Lower lobe of right lung (tissue), 2 donors: ENCODE results near the gene TBKBP1. TPM values are rescaled to one million over a fixed set of nuclear protein-coding genes. Genes with fewer than 3 reads are reported as not detected.
"Not testable (repeated sequence)": the region's sequence is repeated elsewhere in the genome, so short reads cannot be mapped to it uniquely, and the experiment has no call there.

Experiments
- ATAC-seq, 2 donors: fragments of 200-7000 bp; cut with Tn5 transposase; one replicate each; pipeline ENCODE4 v1.9.1; 2020 to 2022; ENCODE audit warnings: mild to moderate bottlenecking in 2 of 2, moderate library complexity in 2 of 2
- DNase-seq: peaks from one replicate; pipeline ENCODE4 v3.0.0-alpha.2; 2020
- H3K27ac ChIP-seq: fragments of 200-600 bp; one replicate; pipeline ENCODE4 v1.8.0; 2022
- H3K27me3 ChIP-seq: fragments of 200-600 bp; one replicate; pipeline ENCODE4 v1.8.0; 2022; ENCODE audit warnings: low read depth
- H3K36me3 ChIP-seq: fragments of 200-600 bp; one replicate; pipeline ENCODE4 v1.8.0; 2022; ENCODE audit warnings: mild to moderate bottlenecking
- H3K4me1 ChIP-seq: fragments of 200-600 bp; one replicate; pipeline ENCODE4 v1.8.0; 2022
- H3K4me3 ChIP-seq: fragments of 200-600 bp; one replicate; pipeline ENCODE4 v1.8.0; 2022; ENCODE audit warnings: mild to moderate bottlenecking
- H3K9me3 ChIP-seq: fragments of 200-600 bp; one replicate; pipeline ENCODE4 v1.8.0; 2022
- intact Hi-C: fragments of 100-400 bp; cut with DNase I; formaldehyde crosslinking; loops from one replicate; pipeline ENCODE4 v1.11.0; 2022
- total RNA-seq: library from RNA; stranded (reverse); fragmentation: NEBNext Ultra II Directional; extraction: Animal tissue kit (Norgen Biotek cat#: 25700); gene quantifications from one replicate; pipeline ENCODE4 v1.2.1, GENCODE V29; 2021
- TF ChIP-seq, protein P1 (sequence below): fragments of 200-600 bp; IDR thresholded peaks from one replicate; pipeline ENCODE4 v1.8.0; 2022; ENCODE audit warnings: antibody characterized with exemption, mild to moderate bottlenecking
- donor health status: DM: no; HTN: yes; CAD: no; lungs with severe emphysema.

Gene TBKBP1
- total RNA-seq, 1 donor from 2014 or later: 8.3 TPM

DNA sequence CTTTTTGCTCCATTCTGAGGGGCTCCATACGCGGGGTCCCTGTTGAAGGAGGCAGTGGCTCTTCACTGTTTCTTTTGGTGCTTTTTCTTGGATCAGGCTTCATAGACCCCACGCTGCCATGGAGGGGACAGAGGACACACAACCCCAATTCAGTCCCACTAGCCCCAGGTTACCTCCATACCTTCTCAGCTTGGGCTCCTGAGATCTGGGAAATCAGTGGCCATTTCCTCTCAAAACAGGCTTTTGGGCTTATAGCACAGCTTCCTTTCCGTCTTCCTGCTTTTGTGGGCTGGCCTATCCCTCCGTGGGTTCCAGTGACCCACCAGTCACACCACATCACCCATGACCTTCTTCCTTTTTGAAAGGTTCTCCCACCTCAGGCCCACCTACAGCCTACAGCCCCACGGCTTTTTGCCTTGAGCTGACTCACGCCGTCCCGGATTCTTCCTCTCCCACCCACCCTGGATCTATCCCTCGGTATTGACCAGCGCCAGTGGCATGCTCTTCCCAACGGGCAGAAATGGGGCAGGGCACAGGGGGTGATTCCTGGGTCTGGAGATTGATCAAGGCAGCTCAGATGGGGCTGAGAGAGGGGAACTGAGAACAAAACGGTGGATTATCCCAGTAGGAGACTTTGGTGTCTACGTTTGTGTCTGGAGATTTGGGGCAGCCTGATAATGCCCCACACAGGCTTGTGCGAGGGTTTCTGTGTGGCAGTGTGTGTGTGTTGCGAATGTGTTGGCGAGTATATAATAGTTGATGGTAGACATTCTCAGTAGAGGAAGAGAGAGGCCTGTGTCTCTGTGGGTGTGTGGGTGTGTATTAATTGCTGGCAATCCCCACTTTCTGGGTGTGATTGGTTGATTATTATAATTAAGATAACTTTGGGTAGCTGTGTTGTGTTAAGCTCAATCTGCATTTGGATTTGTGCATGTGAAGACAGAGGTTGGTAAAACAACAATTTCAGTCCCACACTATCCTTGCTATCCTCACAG is 42.8 kb downstream of the TBKBP1 start:
- DNase-seq (no peak), ATAC-seq (no peak)
- intact Hi-C loops: no loop called here
- H3K36me3 ChIP-seq: no peaks in the 10 kb centered on the region
- H3K9me3 ChIP-seq: no peaks in the 10 kb centered on the region
- peaks cover 19% of the 10 kb centered on the region for H3K4me1 ChIP-seq
- peaks cover 35% of the 10 kb centered on the region for H3K27me3 ChIP-seq
- H3K27ac ChIP-seq: no peak overlapping the region
- H3K4me3 ChIP-seq: no peak overlapping the region
- TF ChIP-seq, protein P1, sequence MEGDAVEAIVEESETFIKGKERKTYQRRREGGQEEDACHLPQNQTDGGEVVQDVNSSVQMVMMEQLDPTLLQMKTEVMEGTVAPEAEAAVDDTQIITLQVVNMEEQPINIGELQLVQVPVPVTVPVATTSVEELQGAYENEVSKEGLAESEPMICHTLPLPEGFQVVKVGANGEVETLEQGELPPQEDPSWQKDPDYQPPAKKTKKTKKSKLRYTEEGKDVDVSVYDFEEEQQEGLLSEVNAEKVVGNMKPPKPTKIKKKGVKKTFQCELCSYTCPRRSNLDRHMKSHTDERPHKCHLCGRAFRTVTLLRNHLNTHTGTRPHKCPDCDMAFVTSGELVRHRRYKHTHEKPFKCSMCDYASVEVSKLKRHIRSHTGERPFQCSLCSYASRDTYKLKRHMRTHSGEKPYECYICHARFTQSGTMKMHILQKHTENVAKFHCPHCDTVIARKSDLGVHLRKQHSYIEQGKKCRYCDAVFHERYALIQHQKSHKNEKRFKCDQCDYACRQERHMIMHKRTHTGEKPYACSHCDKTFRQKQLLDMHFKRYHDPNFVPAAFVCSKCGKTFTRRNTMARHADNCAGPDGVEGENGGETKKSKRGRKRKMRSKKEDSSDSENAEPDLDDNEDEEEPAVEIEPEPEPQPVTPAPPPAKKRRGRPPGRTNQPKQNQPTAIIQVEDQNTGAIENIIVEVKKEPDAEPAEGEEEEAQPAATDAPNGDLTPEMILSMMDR: no peak

DNA sequence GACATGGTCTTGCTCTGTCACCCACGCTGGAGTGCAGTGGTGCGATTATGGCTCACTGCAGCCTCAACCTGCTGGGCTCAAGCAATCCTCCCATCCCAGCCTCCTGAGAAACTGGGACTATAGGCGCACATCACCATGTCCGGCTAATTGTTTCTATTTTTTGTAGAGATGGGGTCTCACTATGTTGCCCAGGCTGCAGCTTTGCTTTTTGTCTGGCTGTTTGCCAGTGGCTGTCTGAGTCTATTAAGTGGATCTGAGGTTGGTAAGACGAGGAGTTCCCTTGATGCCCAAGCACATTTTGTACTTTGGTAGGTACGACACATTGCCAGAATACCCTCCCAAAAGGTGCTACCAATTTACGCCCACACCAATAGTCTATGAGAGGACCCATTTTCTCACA is 44.2 kb downstream of the TBKBP1 start:
- TF ChIP-seq, protein P1: no peak
- Histone ChIP-seq H3K4me3 (no peak overlapping the region), H3K27ac (no peak overlapping the region), H3K36me3 (no peaks in the 10 kb centered on the region), H3K27me3 (peaks cover 30% of the 10 kb centered on the region), H3K4me1 (peaks cover 8% of the 10 kb centered on the region), H3K9me3 (no peaks in the 10 kb centered on the region)
- DNase-seq (no peak), ATAC-seq (no peak)
- intact Hi-C loops: no loop called here

DNA sequence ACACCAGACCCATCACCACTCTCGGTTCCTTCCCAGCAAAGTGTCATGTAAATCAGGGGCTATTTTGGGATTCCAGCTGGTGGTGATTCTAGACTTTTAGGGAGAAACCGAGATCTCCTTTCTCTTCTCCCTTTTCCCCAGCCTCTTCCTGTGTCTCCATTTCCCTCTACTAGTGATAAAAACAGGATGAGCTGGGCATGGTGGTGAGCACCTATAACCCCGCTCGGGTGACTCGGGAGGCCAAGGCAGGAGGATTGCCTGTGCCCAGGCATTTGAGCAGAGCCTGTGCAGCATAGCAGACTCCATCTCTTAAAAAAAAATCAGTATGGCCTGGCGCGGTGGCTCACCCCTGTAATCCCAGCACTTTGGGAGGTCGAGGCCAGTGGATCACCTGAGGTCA is 45.2 kb downstream of the TBKBP1 start:
- peaks cover 30% of the 10 kb centered on the region for H3K27me3 ChIP-seq

DNA sequence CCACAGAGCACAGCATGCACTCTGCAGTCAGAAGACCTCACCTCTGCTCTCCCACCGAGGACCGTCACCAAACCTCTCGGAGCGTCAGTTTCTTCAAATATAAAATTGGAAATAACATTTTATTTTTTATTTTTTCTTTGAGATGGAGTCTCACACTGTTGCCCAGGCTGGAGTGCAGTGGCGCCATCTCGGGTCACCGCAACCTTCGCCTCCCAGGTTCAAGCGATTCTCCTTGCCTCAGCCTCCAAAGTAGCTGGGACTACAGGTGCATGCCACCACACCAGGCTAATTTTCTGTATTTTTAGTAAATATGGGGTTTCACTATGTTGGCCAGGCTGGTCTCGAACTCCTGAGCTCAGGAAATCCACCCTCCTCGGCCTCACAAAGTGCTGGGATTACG is 46.0 kb downstream of the TBKBP1 start:
- H3K27me3 ChIP-seq: peaks cover 32% of the 10 kb centered on the region
- ATAC-seq, DNase-seq, H3K27ac ChIP-seq, H3K4me3 ChIP-seq, H3K36me3 ChIP-seq, intact Hi-C loops, H3K4me1 ChIP-seq, H3K9me3 ChIP-seq: not testable (repeated sequence)

More for the DNA sequence above, 45.2 kb downstream of the TBKBP1 start:
- no peak overlapping the region for H3K27ac ChIP-seq
- TF ChIP-seq, protein P1: no peak
- no peak for DNase-seq
- intact Hi-C loops: no loop called here
- ATAC-seq: no peak
- H3K4me1 ChIP-seq: no peaks in the 10 kb centered on the region
- no peaks in the 10 kb centered on the region for H3K36me3 ChIP-seq
- H3K4me3 ChIP-seq: no peak overlapping the region
- H3K9me3 ChIP-seq: no peaks in the 10 kb centered on the region

DNA sequence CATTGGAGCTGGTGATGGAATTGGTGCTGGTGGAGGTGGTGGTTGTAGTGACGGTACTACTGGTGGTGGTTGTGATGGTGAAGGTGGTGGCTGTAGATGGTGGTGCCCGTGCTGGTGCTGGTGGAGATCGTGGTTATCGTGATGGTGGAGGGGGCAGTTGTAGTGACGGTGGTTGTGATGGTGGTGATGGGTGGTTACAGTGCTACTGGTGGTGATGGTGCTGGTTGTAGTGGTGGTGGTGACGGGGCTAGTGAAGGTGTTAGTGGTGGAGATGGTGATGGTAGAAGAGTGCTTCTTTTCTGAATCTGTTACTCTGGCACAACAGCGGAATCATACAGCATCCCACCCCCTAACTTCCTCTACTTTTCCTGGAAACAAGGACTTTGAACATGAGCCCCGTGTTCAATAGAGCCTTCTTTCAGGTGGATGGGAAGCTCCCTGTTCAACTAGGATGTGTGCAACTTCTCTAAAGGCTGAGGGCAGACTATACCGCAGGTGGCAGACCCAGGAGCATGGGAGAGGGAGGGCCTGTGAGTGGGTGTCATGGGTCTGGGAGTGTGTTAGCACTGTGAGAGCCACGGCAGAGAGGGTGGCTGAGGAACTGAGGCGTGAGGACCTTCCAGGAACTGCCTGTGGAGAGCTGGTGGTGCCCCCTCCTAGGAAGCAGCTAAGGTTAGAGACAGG is 47.3 kb downstream of the TBKBP1 start:
- DNase-seq (no peak), ATAC-seq (no peak)
- Histone ChIP-seq H3K27me3 (peaks cover 37% of the 10 kb centered on the region), H3K9me3 (no peaks in the 10 kb centered on the region), H3K36me3 (no peaks in the 10 kb centered on the region), H3K27ac (no peak overlapping the region), H3K4me1 (no peaks in the 10 kb centered on the region), H3K4me3 (no peak overlapping the region)
- intact Hi-C loops: no loop called here
- TF ChIP-seq, protein P1: no peak

DNA sequence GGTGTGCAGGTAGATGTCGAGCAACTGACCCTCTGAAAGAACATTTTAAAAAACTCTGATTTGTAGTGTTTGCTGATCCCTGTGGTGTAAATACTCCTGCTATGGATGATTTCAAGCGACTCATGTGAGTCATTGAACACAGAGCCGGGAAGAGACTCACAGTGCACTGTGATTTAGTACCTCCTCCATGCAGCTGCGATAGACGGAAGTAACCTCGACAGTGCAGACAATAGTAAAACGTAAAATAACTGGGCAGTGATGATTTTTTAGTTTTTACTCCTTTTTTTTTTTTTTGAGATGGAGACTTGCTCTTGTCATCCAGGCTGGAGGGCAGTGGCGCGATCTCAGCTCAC is 47.8 kb downstream of the TBKBP1 start:
- Histone ChIP-seq H3K27ac (no peak overlapping the region), H3K27me3 (peaks cover 38% of the 10 kb centered on the region), H3K9me3 (no peaks in the 10 kb centered on the region), H3K4me1 (no peaks in the 10 kb centered on the region), H3K36me3 (no peaks in the 10 kb centered on the region), H3K4me3 (no peak overlapping the region)
- no peak for DNase-seq
- ATAC-seq: no peak
- intact Hi-C loops: no loop called here
- TF ChIP-seq, protein P1: no peak
